ENCODE data around the gene PIGL.

Gene PIGL

GRCh38 chr17:16243385-16243784 is 26.4 kb downstream of the PIGL start:
- CTCF ChIA-PET = interaction anchor here (1.4 kb wide), 1 partner anchor 44 kb away, joined by 3 read pairs; no protein-coding TSS in a partner anchor
- no peak for DNase-seq (ENCODE audit: extremely low spot score)
- TF ChIP-seq CTCF (IDR thresholded peaks at IDR 0.05; ENCODE audit: control extremely low read depth, extremely low read depth, low read depth, missing control alignments) = no peak
- POLR2A ChIA-PET = no interaction called here

GRCh38 chr17:16243801-16244567 is 27.0 kb downstream of the PIGL start:
- no peak for TF ChIP-seq CTCF (IDR thresholded peaks at IDR 0.05; ENCODE audit: control extremely low read depth, extremely low read depth, low read depth, missing control alignments)
- ChIA-PET POLR2A (no interaction called here), CTCF (interaction anchor here (1.4 kb wide), 1 partner anchor 43 kb away, joined by 3 read pairs; no protein-coding TSS in a partner anchor)
- no peak for DNase-seq (ENCODE audit: extremely low spot score)

- no peak for TF ChIP-seq CTCF (IDR thresholded peaks at IDR 0.05; ENCODE audit: control extremely low read depth, extremely low read depth, low read depth, missing control alignments)
- POLR2A ChIA-PET = no interaction called here
- CTCF ChIA-PET = no interaction called here
- no peak for DNase-seq (ENCODE audit: extremely low spot score)
These were observed 30.6 kb downstream of the PIGL start for GRCh38 chr17:16247586-16247984.

- CTCF ChIA-PET = interaction anchor here (0.9 to 1.6 kb wide), 4 partner anchors 14 to 157 kb away, joined by 3 to 4 read pairs (median 3); no protein-coding TSS in a partner anchor
- no peak for DNase-seq (ENCODE audit: extremely low spot score)
- POLR2A ChIA-PET = interaction anchor here (1.0 kb wide), 1 partner anchor 12 kb away, joined by 6 read pairs; no protein-coding TSS in a partner anchor
- TF ChIP-seq CTCF (IDR thresholded peaks at IDR 0.05; ENCODE audit: control extremely low read depth, extremely low read depth, low read depth, missing control alignments) = no peak
These were observed 33.6 kb downstream of the PIGL start for GRCh38 chr17:16250635-16251034.

DNA sequence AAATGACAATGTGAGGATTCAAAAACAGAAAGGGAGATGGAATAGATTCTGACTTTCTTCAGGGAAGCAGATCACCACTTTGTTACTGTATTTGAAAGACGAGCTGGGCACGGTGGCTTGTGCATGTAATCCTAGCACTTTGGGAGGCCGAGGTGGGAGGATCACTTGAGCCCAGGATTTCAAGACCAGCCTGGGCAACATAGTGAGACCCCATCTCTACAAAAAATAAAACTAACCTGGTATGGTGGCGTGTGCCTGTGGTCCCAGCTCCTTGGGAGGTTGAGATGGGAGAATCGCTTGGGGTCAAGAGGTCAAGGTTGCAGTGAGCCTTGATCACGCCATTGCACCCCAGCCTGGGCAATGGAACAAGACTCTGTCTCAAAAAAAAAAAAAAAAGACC is 34.0 kb downstream of the PIGL start:
- POLR2A ChIA-PET = interaction anchor here (1.0 kb wide), 1 partner anchor 12 kb away, joined by 6 read pairs; no protein-coding TSS in a partner anchor
- DNase-seq (ENCODE audit: extremely low spot score) = no peak
- CTCF ChIA-PET = interaction anchor here (0.9 to 1.6 kb wide), 4 partner anchors 14 to 158 kb away, joined by 3 to 4 read pairs (median 3); no protein-coding TSS in a partner anchor
- TF ChIP-seq CTCF (IDR thresholded peaks at IDR 0.05; ENCODE audit: control extremely low read depth, extremely low read depth, low read depth, missing control alignments) = no peak

DNA sequence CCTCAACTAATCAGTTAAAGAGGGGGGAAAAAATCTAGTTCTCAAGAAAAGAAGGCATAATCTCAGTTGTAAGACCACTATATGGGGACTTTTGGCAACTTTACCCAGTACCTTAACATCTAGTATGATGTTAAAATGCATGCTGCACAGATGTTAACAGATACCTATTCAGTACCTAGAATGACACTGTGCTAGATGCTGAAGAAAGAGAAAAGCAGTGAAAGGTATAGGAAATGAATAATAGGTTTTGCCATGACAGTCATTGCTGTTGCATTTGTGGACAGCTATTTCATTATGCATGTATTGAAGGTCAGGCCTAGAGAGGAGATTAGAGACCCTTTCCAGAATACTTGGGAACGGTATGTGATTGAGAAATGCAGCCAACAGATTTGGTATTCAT is 34.5 kb downstream of the PIGL start:
- CTCF ChIA-PET = interaction anchor here (1.6 kb wide), 2 partner anchors 16 to 158 kb away, joined by 3 read pairs; no protein-coding TSS in a partner anchor

More for the DNA sequence above, 34.5 kb downstream of the PIGL start:
- TF ChIP-seq CTCF (IDR thresholded peaks at IDR 0.05; ENCODE audit: control extremely low read depth, extremely low read depth, low read depth, missing control alignments) = no peak
- POLR2A ChIA-PET = interaction anchor here (1.0 kb wide), 1 partner anchor 13 kb away, joined by 6 read pairs; no protein-coding TSS in a partner anchor
- DNase-seq (ENCODE audit: extremely low spot score) = no peak
